ENCODE data around the gene MVB12B. TPM values are rescaled to one million over a fixed set of nuclear protein-coding genes. Genes with fewer than 3 reads are reported as not detected.

Gene MVB12B
- total RNA-seq, 1 donor from 2014 or later = 0.26 TPM

- Histone ChIP-seq H3K4me3 (ENCODE audit: low read depth, low read length) (no peak overlapping the region), H3K36me3 (ENCODE audit: control insufficient read depth, insufficient read depth, low read length) (no peaks in the 10 kb centered on the region), H3K27me3 (ENCODE audit: control insufficient read depth, insufficient read depth, low read length) (peaks cover 8% of the 10 kb centered on the region)
- DNase-seq (ENCODE audit: low read depth) (no peak), FAIRE-seq (peak; percentile 28)
- TF ChIP-seq CTCF (IDR thresholded peaks at IDR 0.05; ENCODE audit: insufficient read depth, low read length, severe bottlenecking) = no peak
Observed at GRCh38 chr9:126504977-126505455, 178.4 kb downstream of the MVB12B start.

DNA sequence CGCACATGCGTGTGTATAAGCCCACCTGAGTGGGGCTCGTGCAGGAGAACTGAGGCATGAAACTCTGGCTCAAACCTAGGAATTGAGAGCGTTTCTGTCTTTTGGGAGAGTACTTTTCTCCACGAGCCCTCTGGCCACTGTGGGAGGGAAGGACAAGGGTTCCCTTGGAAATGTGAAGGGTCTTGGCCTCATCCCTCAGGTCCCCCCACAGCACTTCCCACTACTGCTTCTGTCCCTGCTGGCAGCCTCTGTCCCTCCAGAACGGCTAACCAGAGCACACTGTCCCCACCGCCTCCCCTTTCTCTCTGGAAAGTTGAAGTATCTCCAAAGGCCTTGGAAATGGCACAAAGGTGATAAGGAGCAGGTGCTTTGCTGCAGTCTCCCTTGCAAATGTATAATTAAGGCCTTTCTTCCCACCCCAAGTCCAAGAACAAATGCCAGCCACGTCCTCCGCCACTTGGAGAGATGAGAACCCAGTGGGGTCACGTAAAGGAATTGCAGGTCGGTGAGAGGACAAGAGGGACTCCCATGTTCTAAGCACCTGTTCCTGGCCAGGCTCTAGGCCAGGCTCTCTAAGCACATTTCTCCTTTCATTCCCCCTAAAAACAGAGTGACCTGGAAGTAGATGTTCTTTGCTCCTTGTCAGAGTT is 179.2 kb downstream of the MVB12B start:
- FAIRE-seq (no peak), DNase-seq (ENCODE audit: low read depth) (no peak)
- no peaks in the 10 kb centered on the region for H3K36me3 ChIP-seq (ENCODE audit: control insufficient read depth, insufficient read depth, low read length)
- H3K27me3 ChIP-seq (ENCODE audit: control insufficient read depth, insufficient read depth, low read length) = peaks cover 7% of the 10 kb centered on the region
- H3K4me3 ChIP-seq (ENCODE audit: low read depth, low read length) = no peak overlapping the region
- no peak for TF ChIP-seq CTCF (IDR thresholded peaks at IDR 0.05; ENCODE audit: insufficient read depth, low read length, severe bottlenecking)

DNA sequence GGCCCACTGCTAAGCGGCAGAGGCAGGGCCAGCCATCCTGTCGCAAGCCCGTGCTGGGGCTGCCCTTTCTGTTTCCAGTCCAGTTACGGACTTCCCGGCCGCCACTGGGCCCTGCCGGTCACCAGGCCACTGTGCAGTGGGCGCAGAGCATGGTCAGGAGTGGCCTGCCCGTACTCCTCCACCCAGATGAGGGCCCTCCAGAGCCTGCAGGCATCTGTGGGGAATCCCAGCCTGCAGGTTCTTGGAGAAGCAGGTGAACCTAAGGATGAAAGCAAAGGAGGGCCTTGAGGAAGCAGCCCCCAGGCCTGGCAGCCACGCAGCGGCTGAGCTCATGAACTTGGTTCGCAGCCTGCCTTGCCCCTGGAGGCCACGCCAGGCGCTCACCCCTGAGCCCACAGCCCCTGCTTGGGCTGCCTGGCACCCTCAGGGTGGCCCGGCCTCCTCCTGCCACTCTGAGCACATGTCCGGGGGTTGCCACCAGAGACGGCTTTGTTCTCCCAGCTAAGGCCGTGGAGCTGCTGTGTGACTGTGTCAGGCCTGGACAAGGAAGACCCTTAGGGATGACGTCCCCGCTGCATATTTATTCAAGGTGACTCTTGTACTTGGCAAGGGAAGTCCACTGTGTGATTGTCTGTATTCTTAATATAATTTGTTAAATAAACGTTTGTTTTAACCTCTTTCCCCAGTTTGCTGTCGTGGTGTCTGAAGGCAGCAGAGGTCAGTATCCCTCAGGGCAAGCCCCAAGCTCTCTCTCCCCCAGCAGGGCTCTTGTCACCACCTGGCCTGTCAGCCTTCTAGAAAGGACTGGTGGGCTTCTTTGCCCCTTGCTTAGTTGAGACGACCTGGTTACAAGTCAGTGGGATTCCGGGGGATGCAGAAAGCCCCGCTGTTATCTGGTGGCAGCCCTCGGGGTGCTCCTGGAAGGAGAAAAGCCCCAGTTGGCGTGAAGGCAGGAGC is 180.0 kb downstream of the MVB12B start:
- Histone ChIP-seq H3K27me3 (ENCODE audit: control insufficient read depth, insufficient read depth, low read length) (peaks cover 9% of the 10 kb centered on the region), H3K4me3 (ENCODE audit: low read depth, low read length) (no peak overlapping the region), H3K36me3 (ENCODE audit: control insufficient read depth, insufficient read depth, low read length) (no peaks in the 10 kb centered on the region)
- TF ChIP-seq CTCF (IDR thresholded peaks at IDR 0.05; ENCODE audit: insufficient read depth, low read length, severe bottlenecking) = no peak
- no peak for DNase-seq (ENCODE audit: low read depth)
- FAIRE-seq = no peak

- FAIRE-seq = no peak
- no peak for DNase-seq (ENCODE audit: low read depth)
Observed at GRCh38 chr9:126507318-126508109, 180.9 kb downstream of the MVB12B start.

More at GRCh38 chr9:126507318-126508109, 180.9 kb downstream of the MVB12B start:
- Histone ChIP-seq H3K4me3 (ENCODE audit: low read depth, low read length) (no peak overlapping the region), H3K27me3 (ENCODE audit: control insufficient read depth, insufficient read depth, low read length) (peaks cover 9% of the 10 kb centered on the region), H3K36me3 (ENCODE audit: control insufficient read depth, insufficient read depth, low read length) (no peaks in the 10 kb centered on the region)
- no peak for TF ChIP-seq CTCF (IDR thresholded peaks at IDR 0.05; ENCODE audit: insufficient read depth, low read length, severe bottlenecking)

Measured in bronchial epithelial cell (primary cell).